ENCODE measurements around the gene SLC39A3.

SLC39A3 gene

GRCh38 chr19:2764945-2765344 is 25.1 kb upstream of the SLC39A3 start:
- peaks cover 5% of the 10 kb centered on the region for H3K36me3 Mint-ChIP-seq (ENCODE audit: low read depth)
- H3K4me3 Mint-ChIP-seq = no peak overlapping the region
- H3K4me1 Mint-ChIP-seq = no peaks in the 10 kb centered on the region
- no peak for TF ChIP-seq CTCF (IDR thresholded peaks at IDR 0.05)
- H3K9me3 Mint-ChIP-seq = no peaks in the 10 kb centered on the region
- DNase-seq = no peak
- no peaks in the 10 kb centered on the region for H3K27me3 Mint-ChIP-seq (ENCODE audit: low read depth, poor library complexity)
- H3K27ac Mint-ChIP-seq = no peak overlapping the region

GRCh38 chr19:2763687-2764086 is 23.9 kb upstream of the SLC39A3 start:
- no peak for DNase-seq

GRCh38 chr19:2762783-2763496 is 23.1 kb upstream of the SLC39A3 start:
- H3K27ac Mint-ChIP-seq = no peak overlapping the region
- H3K36me3 Mint-ChIP-seq (ENCODE audit: low read depth) = peaks cover 21% of the 10 kb centered on the region
- DNase-seq = no peak
- no peaks in the 10 kb centered on the region for H3K27me3 Mint-ChIP-seq (ENCODE audit: low read depth, poor library complexity)
- no peak for TF ChIP-seq CTCF (IDR thresholded peaks at IDR 0.05)
- H3K4me1 Mint-ChIP-seq = no peaks in the 10 kb centered on the region
- no peak overlapping the region for H3K4me3 Mint-ChIP-seq
- no peaks in the 10 kb centered on the region for H3K9me3 Mint-ChIP-seq

More at GRCh38 chr19:2763687-2764086, 23.9 kb upstream of the SLC39A3 start:
- TF ChIP-seq CTCF (IDR thresholded peaks at IDR 0.05) = no peak
- Mint-ChIP-seq H3K4me3 (no peak overlapping the region), H3K4me1 (no peaks in the 10 kb centered on the region), H3K27ac (no peak overlapping the region), H3K36me3 (ENCODE audit: low read depth) (peaks cover 17% of the 10 kb centered on the region), H3K9me3 (no peaks in the 10 kb centered on the region), H3K27me3 (ENCODE audit: low read depth, poor library complexity) (no peaks in the 10 kb centered on the region)

- Mint-ChIP-seq H3K9me3 (no peaks in the 10 kb centered on the region), H3K36me3 (ENCODE audit: low read depth) (peaks cover 21% of the 10 kb centered on the region), H3K4me1 (no peaks in the 10 kb centered on the region), H3K27ac (no peak overlapping the region), H3K27me3 (ENCODE audit: low read depth, poor library complexity) (no peaks in the 10 kb centered on the region), H3K4me3 (no peak overlapping the region)
- DNase-seq = no peak
- no peak for TF ChIP-seq CTCF (IDR thresholded peaks at IDR 0.05)
Observed at GRCh38 chr19:2761876-2762782, 22.3 kb upstream of the SLC39A3 start.

GRCh38 chr19:2761309-2761677 is 21.5 kb upstream of the SLC39A3 start:
- TF ChIP-seq CTCF (IDR thresholded peaks at IDR 0.05) = no peak
- Mint-ChIP-seq H3K27ac (no peak overlapping the region), H3K36me3 (ENCODE audit: low read depth) (peaks cover 23% of the 10 kb centered on the region)

More at GRCh38 chr19:2761309-2761677, 21.5 kb upstream of the SLC39A3 start:
- no peaks in the 10 kb centered on the region for H3K27me3 Mint-ChIP-seq (ENCODE audit: low read depth, poor library complexity)
- H3K4me1 Mint-ChIP-seq = no peaks in the 10 kb centered on the region
- H3K4me3 Mint-ChIP-seq = no peak overlapping the region
- no peak for DNase-seq
- H3K9me3 Mint-ChIP-seq = no peaks in the 10 kb centered on the region

Data from nephron progenitor cell (in vitro differentiated cells).